SJSA1 (cell line): ENCODE data around the gene IRGQ. TPM values are rescaled to one million over a fixed set of nuclear protein-coding genes. Genes with fewer than 3 reads are reported as not detected.
A peak's percentile ranks its signal among the peaks of the same experiment; 100 is the strongest.
"Not testable (repeated sequence)": the region's sequence is repeated elsewhere in the genome, so short reads cannot be mapped to it uniquely, and the experiment has no call there.

Experiments
- DNase-seq, 2 experiments: peaks; one replicate each; pipeline ENCODE4 v3.0.0-alpha.2; 2015 to 2020; ENCODE audit warnings: low spot score in 2 of 2, low read depth in 1 of 2
- H3K27ac ChIP-seq: fragments of 250-450 bp; sonication (Bioruptor Pico); 2 replicates; pipeline ENCODE4 v1.5.1; 2020; ENCODE audit warnings: mild to moderate bottlenecking, moderate library complexity
- H3K27me3 ChIP-seq: fragments of 250-450 bp; sonication (Bioruptor Pico); replicated peaks from 2 replicates; pipeline ENCODE4 v1.5.1; 2020; ENCODE audit warnings: mild to moderate bottlenecking, moderate library complexity
- H3K36me3 ChIP-seq: fragments of 250-450 bp; sonication (Bioruptor Pico); 2 replicates; pipeline ENCODE4 v1.5.1; 2020; ENCODE audit warnings: mild to moderate bottlenecking
- H3K4me1 ChIP-seq: fragments of 250-450 bp; sonication (Bioruptor Pico); replicated peaks from 2 replicates; pipeline ENCODE4 v1.6.1; 2021; ENCODE audit warnings: mild to moderate bottlenecking
- H3K4me3 ChIP-seq: fragments of 250-450 bp; sonication (Bioruptor Pico); 2 replicates; pipeline ENCODE4 v1.5.1; 2020; ENCODE audit warnings: mild to moderate bottlenecking
- H3K9me3 ChIP-seq: fragments of 250-450 bp; sonication (Bioruptor Pico); replicated peaks from 2 replicates; pipeline ENCODE4 v1.5.1; 2020; ENCODE audit warnings: mild to moderate bottlenecking
- total RNA-seq: library from RNA; depleted of rRNA; stranded (reverse); fragments of >200 nt; shearing (Covaris generic); gene quantifications from 2 replicates; pipeline ENCODE4 v1.2.3, GENCODE V29; 2014; rRNA removed

The IRGQ gene
- total RNA-seq, result 35.1 and 36.2 TPM in 2 replicates

- H3K27ac ChIP-seq, result peak within 1 kb of the TSS; percentile 97
- peak; percentile 100 for DNase-seq
- H3K36me3 ChIP-seq, result peaks cover 66% of the 10 kb centered on the region
- H3K27me3 ChIP-seq, result no peaks in the 10 kb centered on the region
- H3K4me3 ChIP-seq, result peak within 1 kb of the TSS; percentile 48
- H3K4me1 ChIP-seq, result peaks cover 24% of the 10 kb centered on the region
- no peaks in the 10 kb centered on the region for H3K9me3 ChIP-seq
These were observed at the start of gene IRGQ, which contains the start of gene ZNF576 for GRCh38 chr19:43595999-43596841. IRGQ (minus strand) TSS chr19:43596134; CDS start chr19:43595338, 796 bp downstream. ZNF576 (plus strand) TSS chr19:43596595; CDS start chr19:43597109, 514 bp downstream.

DNA sequence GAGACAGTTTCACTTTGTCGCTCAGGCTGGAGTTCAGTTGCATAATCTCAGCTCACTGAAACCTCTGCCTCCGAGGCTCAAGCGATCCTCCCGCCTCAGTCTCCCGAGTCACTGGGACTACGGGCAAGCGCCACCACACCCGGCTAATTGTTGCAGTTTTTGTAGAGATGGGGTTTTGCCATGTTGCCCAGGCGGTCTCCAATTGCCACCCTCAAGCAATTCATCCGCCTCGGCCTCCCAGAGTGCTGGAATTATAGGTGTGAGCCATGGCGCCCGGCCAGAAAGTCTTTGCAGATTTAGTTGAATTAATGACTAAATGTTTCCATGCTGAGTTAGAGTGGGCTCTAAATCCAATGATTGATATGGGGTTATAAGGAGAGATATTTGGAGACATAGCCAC lies 48.2 kb upstream of the IRGQ start:
- Histone ChIP-seq H3K27me3 (peaks cover 13% of the 10 kb centered on the region), H3K27ac (no peak overlapping the region), H3K4me3 (no peak overlapping the region), H3K4me1 (peaks cover 7% of the 10 kb centered on the region), H3K9me3 (no peaks in the 10 kb centered on the region), H3K36me3 (peaks cover 9% of the 10 kb centered on the region; the same call in 1 of the 2 replicates)
- no peak for DNase-seq

DNA sequence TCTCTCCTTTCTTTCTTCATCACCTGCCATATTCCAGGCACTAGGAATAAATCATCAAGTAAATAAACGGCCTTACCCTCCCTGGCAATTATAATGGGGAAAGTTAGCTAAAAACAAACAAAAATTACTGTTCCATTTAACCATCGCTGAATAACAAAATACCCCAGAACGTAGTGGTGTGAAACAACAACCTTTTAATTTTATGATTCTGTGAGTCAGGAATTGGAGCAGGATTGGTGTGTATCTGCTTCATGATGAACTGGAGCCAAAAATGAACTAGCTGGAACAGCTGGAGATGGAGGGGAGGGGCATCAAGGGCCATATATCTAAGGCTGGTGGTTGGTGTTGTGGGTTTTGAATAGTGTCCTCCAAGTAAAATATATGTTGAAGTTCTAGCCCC lies 47.4 kb upstream of the IRGQ start:
- Histone ChIP-seq H3K4me1 (peaks cover 7% of the 10 kb centered on the region), H3K27ac (no peak overlapping the region), H3K9me3 (no peaks in the 10 kb centered on the region), H3K4me3 (no peak overlapping the region), H3K27me3 (peaks cover 22% of the 10 kb centered on the region), H3K36me3 (peaks cover 2% of the 10 kb centered on the region; the same call in 1 of the 2 replicates)
- no peak for DNase-seq

GRCh38 chr19:43642531-43642930 lies 46.6 kb upstream of the IRGQ start:
- H3K9me3 ChIP-seq, result no peaks in the 10 kb centered on the region
- peaks cover 7% of the 10 kb centered on the region for H3K4me1 ChIP-seq
- no peak overlapping the region for H3K27ac ChIP-seq
- H3K27me3 ChIP-seq, result peaks cover 30% of the 10 kb centered on the region
- no peaks in the 10 kb centered on the region for H3K36me3 ChIP-seq
- no peak overlapping the region for H3K4me3 ChIP-seq
- no peak for DNase-seq

DNA sequence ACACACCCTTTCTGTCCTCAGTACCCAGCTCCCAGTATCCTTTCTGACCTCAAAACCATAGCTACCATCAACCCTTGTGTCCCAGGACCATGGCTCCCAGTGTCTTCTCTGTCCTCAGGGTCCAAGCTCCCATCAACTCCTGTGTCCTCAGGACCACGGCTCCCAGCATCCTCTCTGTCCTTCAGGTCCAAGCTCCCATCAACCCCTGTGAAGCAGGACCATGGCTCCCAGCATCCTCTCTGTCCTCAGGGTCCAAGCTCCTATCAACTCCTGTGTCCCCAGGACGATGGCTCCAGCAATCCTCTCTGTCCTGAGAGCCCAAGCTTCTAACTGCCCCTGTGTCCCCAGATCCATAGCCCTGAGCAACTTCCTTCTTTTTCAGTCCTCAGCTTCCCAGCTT lies 45.4 kb upstream of the IRGQ start:
- no peak for DNase-seq

GRCh38 chr19:43640424-43640757 lies 44.5 kb upstream of the IRGQ start:
- Histone ChIP-seq H3K4me3 (no peak overlapping the region), H3K36me3 (no peaks in the 10 kb centered on the region), H3K27me3 (peaks cover 37% of the 10 kb centered on the region), H3K27ac (no peak overlapping the region), H3K4me1 (peaks cover 7% of the 10 kb centered on the region), H3K9me3 (no peaks in the 10 kb centered on the region)
- DNase-seq, result no peak

More for the DNA sequence above, 45.4 kb upstream of the IRGQ start:
- Histone ChIP-seq H3K4me1 (peaks cover 7% of the 10 kb centered on the region), H3K4me3 (no peak overlapping the region), H3K27ac (no peak overlapping the region), H3K9me3 (no peaks in the 10 kb centered on the region), H3K36me3 (no peaks in the 10 kb centered on the region), H3K27me3 (peaks cover 37% of the 10 kb centered on the region)

GRCh38 chr19:43639519-43640423 lies 43.8 kb upstream of the IRGQ start, which contains the start of gene CADM4:
CADM4 (minus strand) TSS chr19:43639850; CDS start chr19:43639790, 60 bp downstream.
- H3K27me3 ChIP-seq, result peaks cover 41% of the 10 kb centered on the region
- no peaks in the 10 kb centered on the region for H3K36me3 ChIP-seq
- H3K4me1 ChIP-seq, result peaks cover 7% of the 10 kb centered on the region
- H3K9me3 ChIP-seq, result no peaks in the 10 kb centered on the region
- no peak within 1 kb of the TSS for H3K27ac ChIP-seq
- DNase-seq, result no peak
- no peak within 1 kb of the TSS for H3K4me3 ChIP-seq

DNA sequence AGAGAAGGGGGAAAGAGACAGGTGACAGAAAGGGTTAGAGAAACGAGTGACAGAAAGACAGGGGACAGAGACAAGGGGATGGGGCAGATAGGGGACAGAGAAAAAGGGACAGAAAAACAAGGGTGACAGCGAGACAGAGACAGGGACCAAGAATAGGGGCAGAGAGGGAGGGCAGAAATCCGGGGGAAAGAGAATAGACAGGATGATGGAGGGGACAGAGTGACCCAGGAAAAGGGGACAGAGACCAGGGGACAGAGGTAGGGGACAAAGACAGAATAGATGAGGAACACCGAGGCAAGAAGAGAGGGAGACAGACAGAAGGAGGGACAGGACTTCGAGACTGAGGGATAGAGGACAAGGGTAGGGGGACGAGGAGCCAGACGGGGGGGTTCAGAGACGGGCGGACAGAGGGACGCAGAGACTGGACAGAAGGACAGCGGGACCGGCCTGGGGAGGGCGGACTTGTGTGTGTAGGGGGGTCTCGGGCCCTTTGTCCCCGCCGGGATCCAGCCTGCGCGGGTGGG lies 43.1 kb upstream of the IRGQ start:
- no peak for DNase-seq
- no peaks in the 10 kb centered on the region for H3K9me3 ChIP-seq
- H3K27ac ChIP-seq, result no peak overlapping the region
- peaks cover 7% of the 10 kb centered on the region for H3K4me1 ChIP-seq
- peaks cover 44% of the 10 kb centered on the region for H3K27me3 ChIP-seq
- H3K4me3 ChIP-seq, result no peak overlapping the region
- H3K36me3 ChIP-seq, result no peaks in the 10 kb centered on the region

GRCh38 chr19:43638214-43638994 lies 42.5 kb upstream of the IRGQ start:
- Histone ChIP-seq H3K27ac (no peak overlapping the region), H3K36me3 (no peaks in the 10 kb centered on the region), H3K4me1 (peaks cover 7% of the 10 kb centered on the region), H3K4me3 (no peak overlapping the region), H3K27me3 (peaks cover 46% of the 10 kb centered on the region), H3K9me3 (no peaks in the 10 kb centered on the region)
- DNase-seq, result no peak

GRCh38 chr19:43636121-43636683 lies 40.3 kb upstream of the IRGQ start:
- no peaks in the 10 kb centered on the region for H3K9me3 ChIP-seq
- H3K27me3 ChIP-seq, result peaks cover 50% of the 10 kb centered on the region
- no peak for DNase-seq
- no peak overlapping the region for H3K4me3 ChIP-seq
- no peaks in the 10 kb centered on the region for H3K36me3 ChIP-seq
- no peak overlapping the region for H3K27ac ChIP-seq
- H3K4me1 ChIP-seq, result peaks cover 7% of the 10 kb centered on the region

GRCh38 chr19:43635561-43635940 lies 39.6 kb upstream of the IRGQ start:
- not testable (repeated sequence) for H3K36me3 ChIP-seq, H3K27ac ChIP-seq, H3K4me1 ChIP-seq, H3K4me3 ChIP-seq, DNase-seq, H3K9me3 ChIP-seq
- peaks cover 50% of the 10 kb centered on the region for H3K27me3 ChIP-seq

DNA sequence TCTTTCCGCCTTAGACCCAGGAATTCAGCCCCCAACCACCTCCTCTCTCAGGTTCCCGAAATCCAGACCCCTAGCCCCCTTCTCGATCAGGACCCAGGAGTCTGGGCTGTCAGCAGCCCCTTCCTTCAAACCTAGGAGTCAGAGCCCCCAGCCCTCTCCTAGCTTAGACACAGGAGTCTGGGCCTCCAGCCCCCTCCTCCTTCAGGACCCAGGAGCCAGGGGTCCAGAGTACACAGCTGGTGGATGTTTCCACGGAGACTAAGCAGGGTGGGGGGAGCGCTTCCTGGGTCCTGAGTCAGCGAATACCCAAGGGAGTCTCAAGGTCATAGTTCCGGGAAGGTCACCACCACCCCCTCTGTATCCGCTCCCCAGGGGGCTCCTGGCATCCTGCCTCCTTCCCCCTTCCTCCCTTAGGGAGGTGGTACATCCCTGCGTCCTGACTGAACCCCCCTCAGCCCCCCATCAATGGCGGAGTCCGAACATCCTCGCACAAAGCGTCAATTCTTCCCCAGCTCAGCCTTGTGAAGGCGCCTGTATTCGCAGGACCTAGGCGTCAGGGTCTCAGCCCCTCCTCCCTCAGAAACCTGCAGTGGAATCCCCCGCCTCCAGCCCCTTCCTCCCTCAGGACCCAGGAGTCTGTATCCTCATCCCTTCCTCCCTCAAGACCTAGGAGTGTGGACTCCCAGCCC lies 39.1 kb upstream of the IRGQ start:
- Histone ChIP-seq H3K9me3 (no peaks in the 10 kb centered on the region), H3K27ac (no peak overlapping the region), H3K4me3 (no peak overlapping the region), H3K4me1 (peaks cover 5% of the 10 kb centered on the region), H3K27me3 (peaks cover 46% of the 10 kb centered on the region), H3K36me3 (no peaks in the 10 kb centered on the region)
- DNase-seq, result no peak
